GM21381 (cell line): ENCODE data around the gene YPEL3.

Experiments
- ATAC-seq: cut with Tn5 transposase; IDR thresholded peaks from one replicate; pipeline ENCODE4 v1.9.1; 2021; ENCODE audit warnings: mild to moderate bottlenecking, moderate library complexity; ENCODE audit not compliant: unreplicated experiment

The YPEL3 gene

DNA sequence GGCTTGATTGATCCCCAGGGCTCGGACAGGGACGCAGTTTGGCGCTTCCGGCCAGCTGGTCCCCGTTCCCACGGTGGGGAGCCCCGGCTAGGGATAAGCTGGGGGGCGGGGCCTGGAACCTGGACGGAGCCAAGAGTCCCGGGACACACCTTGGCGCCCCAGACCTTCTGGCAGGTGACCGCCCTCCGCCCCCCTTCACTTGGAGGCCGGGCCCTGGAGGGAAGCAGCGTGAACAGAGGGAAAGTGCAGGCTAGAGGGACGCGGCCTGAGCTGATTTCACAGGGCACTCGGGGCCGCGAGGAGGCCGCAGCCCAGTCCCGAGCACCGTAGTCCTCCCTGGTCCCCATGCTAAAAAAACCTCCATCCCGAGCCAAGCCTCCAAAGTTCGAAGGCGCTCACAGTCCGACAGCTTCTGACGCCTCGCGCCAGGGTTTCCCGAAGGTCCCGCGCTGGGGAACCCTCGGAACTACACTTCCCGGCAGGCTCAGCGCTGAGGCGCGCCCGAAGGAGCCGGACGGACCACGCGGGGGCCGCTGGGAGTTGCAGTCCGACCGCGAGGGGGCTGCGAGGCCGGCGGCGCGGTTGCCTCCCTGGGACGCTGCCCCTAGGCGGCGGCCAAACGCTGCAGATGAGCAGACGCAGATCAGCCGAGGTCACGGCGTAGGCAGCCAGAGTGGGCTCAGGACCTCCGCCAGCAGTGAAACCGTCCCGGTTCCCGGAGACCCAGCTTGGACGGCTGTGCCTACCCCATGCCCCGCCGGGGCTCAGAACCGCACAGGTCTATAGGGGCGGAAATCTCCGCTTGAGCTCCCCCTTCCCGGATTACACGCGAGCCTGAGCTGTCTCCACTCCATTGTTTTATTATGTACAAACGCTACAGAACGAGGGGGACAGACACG lies 4.3 kb downstream of the YPEL3 start, which contains the start of gene TBX6:
TSS of gene TBX6 (minus strand) at position 451 of the 899 bp plus-strand sequence. CDS start 731 bp downstream, outside the sequence.
- ATAC-seq = peak; percentile 62

GRCh38 chr16:30090610-30091331 lies 5.2 kb downstream of the YPEL3 start:
- no peak for ATAC-seq

GRCh38 chr16:30088832-30089624 lies 7.0 kb downstream of the YPEL3 start:
- no peak for ATAC-seq

- no peak for ATAC-seq
Measured at GRCh38 chr16:30088237-30088831, 7.7 kb downstream of the YPEL3 start.

GRCh38 chr16:30087181-30087898 lies 8.7 kb downstream of the YPEL3 start:
- no peak for ATAC-seq

- no peak for ATAC-seq
Measured at GRCh38 chr16:30086291-30087140, 9.5 kb downstream of the YPEL3 start.

DNA sequence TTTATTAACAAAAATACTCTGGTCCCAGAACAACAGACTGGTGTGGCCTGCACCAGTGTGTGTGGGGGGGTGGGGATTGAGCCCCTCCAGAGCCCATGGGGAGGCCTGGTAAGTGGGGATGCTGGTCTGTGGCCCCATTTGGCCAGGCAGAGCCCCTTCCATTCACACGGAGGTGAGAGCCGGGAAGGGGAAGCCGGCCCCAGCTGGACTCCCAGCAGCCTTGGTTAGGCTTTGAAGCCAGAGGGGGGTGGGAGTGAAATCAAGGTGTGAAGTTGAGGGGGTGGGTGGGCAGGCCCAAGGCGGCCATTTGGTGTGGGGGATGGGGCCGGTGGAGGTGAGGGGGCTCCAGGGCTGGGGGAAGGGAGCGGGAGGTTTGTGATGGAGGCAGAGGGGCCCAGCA lies 10.2 kb downstream of the YPEL3 start:
- no peak for ATAC-seq

DNA sequence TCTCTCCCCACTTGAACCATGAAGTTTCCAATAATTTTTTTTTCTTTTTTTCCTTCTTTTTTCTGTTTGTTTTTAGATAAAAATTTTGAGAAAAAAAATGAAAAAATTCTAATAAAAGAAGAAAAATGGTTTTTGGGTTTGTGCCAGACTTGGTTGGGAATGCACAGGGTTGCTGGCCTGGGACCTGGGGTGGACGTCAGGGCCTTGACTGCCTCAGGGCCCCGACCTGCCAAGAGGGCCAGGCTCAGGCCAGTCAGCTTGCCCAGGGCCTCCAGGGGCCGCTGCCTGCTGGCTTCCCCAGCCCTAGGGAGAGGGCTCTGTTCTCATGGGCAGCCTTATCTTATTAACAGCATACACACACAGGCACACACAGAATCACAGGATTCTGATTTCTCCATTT lies 10.8 kb downstream of the YPEL3 start:
- ATAC-seq = no peak

- ATAC-seq = no peak
Measured at GRCh38 chr16:30084816-30085159, 11.2 kb downstream of the YPEL3 start.

- ATAC-seq = no peak
Measured at GRCh38 chr16:30084096-30084815, 11.8 kb downstream of the YPEL3 start.

- no peak for ATAC-seq
Measured at GRCh38 chr16:30083216-30084055, 12.6 kb downstream of the YPEL3 start.

DNA sequence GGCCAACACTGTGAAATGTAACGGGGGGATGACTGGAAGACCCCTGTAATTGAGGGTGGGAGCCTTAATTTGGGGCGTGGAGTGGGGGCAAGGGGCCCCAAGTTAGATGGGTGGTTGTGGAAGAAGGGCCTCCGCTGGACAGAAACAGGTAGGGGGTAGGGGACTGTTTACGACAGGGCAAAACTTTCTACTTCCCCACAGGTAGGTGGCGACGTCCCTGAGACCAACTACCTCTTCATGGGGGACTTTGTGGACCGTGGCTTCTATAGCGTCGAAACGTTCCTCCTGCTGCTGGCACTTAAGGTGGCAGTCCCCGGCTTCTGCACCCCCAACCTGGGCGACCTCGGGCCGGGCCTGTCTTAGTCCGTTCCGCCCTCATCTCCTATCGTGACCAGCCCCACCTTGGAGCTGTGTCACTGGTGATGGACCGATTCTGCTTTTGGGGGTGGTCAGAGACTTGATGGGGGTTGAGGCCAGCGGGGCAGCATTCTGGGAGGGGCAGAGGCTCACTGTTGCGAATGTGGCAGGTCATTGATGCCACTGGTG lies 13.4 kb downstream of the YPEL3 start:
- no peak for ATAC-seq

- no peak for ATAC-seq
Measured at GRCh38 chr16:30079480-30079879, 16.5 kb downstream of the YPEL3 start.

GRCh38 chr16:30078744-30079143 lies 17.3 kb downstream of the YPEL3 start:
- ATAC-seq = no peak

DNA sequence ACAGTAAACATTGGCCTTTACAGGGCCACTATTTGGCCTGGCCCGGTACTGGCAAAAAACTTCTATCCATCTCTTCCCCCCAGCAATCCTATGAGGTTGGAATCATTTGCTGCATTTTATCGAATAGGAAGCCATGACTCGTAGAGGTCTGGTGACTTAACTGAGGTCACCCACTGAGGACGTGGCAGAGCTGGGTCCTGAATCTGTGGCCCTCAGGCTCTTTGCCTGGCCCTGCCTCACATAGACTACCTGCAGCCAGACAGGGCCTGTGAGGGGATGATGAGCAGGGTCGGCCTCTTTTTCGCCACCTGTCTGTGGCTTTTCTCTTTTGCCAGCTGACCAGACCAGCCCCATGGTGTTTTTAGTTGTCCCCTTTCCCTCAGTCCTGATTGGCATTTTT lies 18.4 kb downstream of the YPEL3 start:
- ATAC-seq = no peak

- ATAC-seq = peak; percentile 30
Measured at GRCh38 chr16:30076276-30076791, 19.7 kb downstream of the YPEL3 start.
